ENCODE data around the gene SIPA1L3.

- TF ChIP-seq CTCF (conservative IDR thresholded peaks at IDR 0.05; ENCODE audit: low read depth in 2 of 2) = no peak
- no peak for TF ChIP-seq REST (IDR thresholded peaks at IDR 0.05; ENCODE audit: unreplicated experiment)
- TF ChIP-seq EZH2 (IDR thresholded peaks at IDR 0.05; ENCODE audit: low read depth, unreplicated experiment) = no peak
- no peak for TF ChIP-seq EZH2phosphoT487 (IDR thresholded peaks at IDR 0.05; ENCODE audit: unreplicated experiment)
- no peak for TF ChIP-seq STAT1 (IDR thresholded peaks at IDR 0.05; ENCODE audit: unreplicated experiment)
- no peak for TF ChIP-seq CREB1 (CRISPR knock-in tag; IDR thresholded peaks at IDR 0.05; ENCODE audit: low read depth)
- TF ChIP-seq ZNF114 (CRISPR knock-in tag; IDR thresholded peaks at IDR 0.05) = no peak
- no peak for TF ChIP-seq POLR2AphosphoS5 (IDR thresholded peaks at IDR 0.05; ENCODE audit: low read depth)
- TF ChIP-seq NANOG (IDR thresholded peaks at IDR 0.05; ENCODE audit: borderline replicate concordance) = no peak
- TF ChIP-seq ETS1 (IDR thresholded peaks at IDR 0.05) = no peak
- no peak for TF ChIP-seq ZNF331 (CRISPR knock-in tag; IDR thresholded peaks at IDR 0.05; ENCODE audit: low read depth)
These were observed 116.0 kb downstream of the SIPA1L3 start for GRCh38 chr19:38022791-38023670.

Data from GM23338 (cell line).